Sigmoid colon (tissue), 4 donors: ENCODE results near the gene JAZF1.

ENCODE experiments used
- POLR2A ChIP-seq, 2 donors: fragments of 450-650 bp; IDR thresholded peaks; one replicate each; pipeline ENCODE4 v1.6.1; 2016; ENCODE audit warnings: antibody characterized with exemption in 2 of 2, mild to moderate bottlenecking in 2 of 2, moderate library complexity in 2 of 2
- POLR2AphosphoS5 ChIP-seq, 4 donors: sonication (generic); formaldehyde crosslinking; IDR thresholded peaks; one replicate each; pipeline ENCODE4 v1.6.1; 2017; ENCODE audit warnings: antibody characterized with exemption in 4 of 4
- TF ChIP-seq, protein P1 (sequence below), 4 experiments: fragments of 450-650 bp in 3 of 4; fragments of 200-600 bp in 1 of 4; IDR thresholded peaks; one replicate each; pipeline ENCODE4 v1.5.1; 2016 to 2019; ENCODE audit warnings: antibody characterized with exemption in 4 of 4, mild to moderate bottlenecking in 3 of 4, moderate library complexity in 2 of 4

DNA sequence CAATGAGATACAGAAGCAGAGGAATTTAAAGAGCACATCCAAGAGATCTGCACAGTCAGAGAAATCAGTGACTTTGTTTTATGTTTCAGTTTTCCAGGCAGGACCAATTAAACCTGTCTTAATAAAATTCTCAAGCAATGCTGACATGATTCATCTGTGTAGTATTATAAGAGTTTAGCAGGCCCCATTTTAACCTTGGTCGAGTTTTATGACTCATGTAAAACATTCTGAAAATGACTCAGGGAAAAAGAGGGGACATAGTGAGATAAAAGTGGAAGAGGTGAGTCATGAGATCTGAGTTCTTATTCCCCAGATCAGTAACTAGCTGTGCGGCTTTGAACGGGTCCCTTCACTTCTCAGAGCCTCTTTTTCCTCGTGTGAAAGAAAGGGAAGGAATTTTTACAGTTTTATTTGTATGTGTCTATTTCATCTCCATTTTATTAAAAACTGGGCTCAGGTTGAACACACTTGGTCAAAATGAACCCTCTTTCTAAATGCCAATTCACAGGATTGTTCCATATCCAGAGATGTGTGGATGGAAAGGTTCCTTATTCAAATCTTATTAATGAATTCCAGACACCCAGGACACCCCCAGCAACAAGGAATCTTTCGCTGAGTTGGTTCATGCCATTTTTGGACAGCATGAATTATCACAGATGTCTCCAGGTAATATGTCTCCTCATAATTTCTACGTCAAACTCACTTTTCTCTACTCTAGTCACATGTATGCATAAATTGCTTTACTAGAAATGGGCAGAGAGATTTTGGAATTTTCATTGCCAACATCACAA is 143.2 kb downstream of the JAZF1 start:
- TF ChIP-seq, protein P1, sequence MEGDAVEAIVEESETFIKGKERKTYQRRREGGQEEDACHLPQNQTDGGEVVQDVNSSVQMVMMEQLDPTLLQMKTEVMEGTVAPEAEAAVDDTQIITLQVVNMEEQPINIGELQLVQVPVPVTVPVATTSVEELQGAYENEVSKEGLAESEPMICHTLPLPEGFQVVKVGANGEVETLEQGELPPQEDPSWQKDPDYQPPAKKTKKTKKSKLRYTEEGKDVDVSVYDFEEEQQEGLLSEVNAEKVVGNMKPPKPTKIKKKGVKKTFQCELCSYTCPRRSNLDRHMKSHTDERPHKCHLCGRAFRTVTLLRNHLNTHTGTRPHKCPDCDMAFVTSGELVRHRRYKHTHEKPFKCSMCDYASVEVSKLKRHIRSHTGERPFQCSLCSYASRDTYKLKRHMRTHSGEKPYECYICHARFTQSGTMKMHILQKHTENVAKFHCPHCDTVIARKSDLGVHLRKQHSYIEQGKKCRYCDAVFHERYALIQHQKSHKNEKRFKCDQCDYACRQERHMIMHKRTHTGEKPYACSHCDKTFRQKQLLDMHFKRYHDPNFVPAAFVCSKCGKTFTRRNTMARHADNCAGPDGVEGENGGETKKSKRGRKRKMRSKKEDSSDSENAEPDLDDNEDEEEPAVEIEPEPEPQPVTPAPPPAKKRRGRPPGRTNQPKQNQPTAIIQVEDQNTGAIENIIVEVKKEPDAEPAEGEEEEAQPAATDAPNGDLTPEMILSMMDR (IDR thresholded peaks at IDR 0.05): no peak
- no peak for TF ChIP-seq POLR2A (IDR thresholded peaks at IDR 0.05)
- TF ChIP-seq POLR2AphosphoS5 (IDR thresholded peaks at IDR 0.05): peak; percentile 79 to 94 (median 92)
